HUES48 (cell line): ENCODE results near the gene USP36.
"Not testable (repeated sequence)": the region's sequence is repeated elsewhere in the genome, so short reads cannot be mapped to it uniquely, and the experiment has no call there.

Experiments used
- H3K27ac ChIP-seq: one replicate; pipeline ENCODE4 v1.7.0; 2013; ENCODE audit warnings: low read depth, low read length, inconsistent platforms
- H3K27me3 ChIP-seq: 2 replicates; pipeline ENCODE4 v1.6.1; 2013; ENCODE audit warnings: mild to moderate bottlenecking, low read length; ENCODE audit not compliant: control insufficient read depth, insufficient read depth
- H3K36me3 ChIP-seq: 2 replicates; pipeline ENCODE4 v1.6.1; 2013; ENCODE audit warnings: low read length; ENCODE audit not compliant: control insufficient read depth, insufficient read depth
- H3K4me1 ChIP-seq: 2 replicates; pipeline ENCODE4 v1.6.1; 2013; ENCODE audit warnings: mild to moderate bottlenecking, low read length; ENCODE audit not compliant: control insufficient read depth, insufficient read depth
- H3K4me3 ChIP-seq: 2 replicates; pipeline ENCODE4 v1.5.1; 2013; ENCODE audit warnings: mild to moderate bottlenecking, low read depth, low read length
- H3K9ac ChIP-seq: 2 replicates; pipeline ENCODE4 v1.6.1; 2013; ENCODE audit warnings: mild to moderate bottlenecking, low read depth, low read length, moderate library complexity
- H3K9me3 ChIP-seq: 2 replicates; pipeline ENCODE4 v1.6.1; 2013; ENCODE audit warnings: low read length; ENCODE audit not compliant: control insufficient read depth, insufficient read depth

Gene USP36

GRCh38 chr17:78882540-78883088, 42.0 kb upstream of the USP36 start:
- Histone ChIP-seq H3K27ac (peak overlapping the region; percentile 74), H3K27me3 (no peaks in the 10 kb centered on the region), H3K4me1 (peaks cover 28% of the 10 kb centered on the region), H3K4me3 (no peak overlapping the region), H3K36me3 (peaks cover 5% of the 10 kb centered on the region; the same call in 1 of the 2 replicates), H3K9me3 (no peaks in the 10 kb centered on the region), H3K9ac (no peak overlapping the region)

- H3K4me1 ChIP-seq, result peaks cover 27% of the 10 kb centered on the region
- H3K9ac ChIP-seq, result no peak overlapping the region
- no peaks in the 10 kb centered on the region for H3K9me3 ChIP-seq
- no peaks in the 10 kb centered on the region for H3K27me3 ChIP-seq
- H3K4me3 ChIP-seq, result no peak overlapping the region
- H3K27ac ChIP-seq, result no peak overlapping the region
- H3K36me3 ChIP-seq, result peaks cover 5% of the 10 kb centered on the region; the same call in 1 of the 2 replicates
Measured at GRCh38 chr17:78879635-78880186, 39.1 kb upstream of the USP36 start.

- H3K4me1 ChIP-seq, result peaks cover 20% of the 10 kb centered on the region
- peaks cover 5% of the 10 kb centered on the region; the same call in 1 of the 2 replicates for H3K36me3 ChIP-seq
- H3K9me3 ChIP-seq, result no peaks in the 10 kb centered on the region
- no peak overlapping the region for H3K4me3 ChIP-seq
- no peaks in the 10 kb centered on the region for H3K27me3 ChIP-seq
- no peak overlapping the region for H3K27ac ChIP-seq
- H3K9ac ChIP-seq, result no peak overlapping the region
Measured at GRCh38 chr17:78878871-78879527, 38.4 kb upstream of the USP36 start.

- H3K36me3 ChIP-seq, result peaks cover 8% of the 10 kb centered on the region; the same call in 1 of the 2 replicates
- H3K9ac ChIP-seq, result no peak overlapping the region
- H3K27me3 ChIP-seq, result no peaks in the 10 kb centered on the region
- H3K9me3 ChIP-seq, result no peaks in the 10 kb centered on the region
- H3K4me3 ChIP-seq, result no peak overlapping the region
- no peak overlapping the region for H3K27ac ChIP-seq
- H3K4me1 ChIP-seq, result peaks cover 13% of the 10 kb centered on the region
Measured at GRCh38 chr17:78878261-78878660, 37.6 kb upstream of the USP36 start.

GRCh38 chr17:78876954-78877517, 36.4 kb upstream of the USP36 start:
- H3K9me3 ChIP-seq, H3K27me3 ChIP-seq, H3K9ac ChIP-seq, H3K27ac ChIP-seq, H3K4me3 ChIP-seq, H3K4me1 ChIP-seq: not testable (repeated sequence)
- H3K36me3 ChIP-seq, result peaks cover 16% of the 10 kb centered on the region; the same call in 1 of the 2 replicates

- no peaks in the 10 kb centered on the region for H3K9me3 ChIP-seq
- no peak overlapping the region for H3K9ac ChIP-seq
- H3K4me3 ChIP-seq, result no peak overlapping the region
- H3K4me1 ChIP-seq, result peaks cover 8% of the 10 kb centered on the region
- peaks cover 16% of the 10 kb centered on the region; the same call in 1 of the 2 replicates for H3K36me3 ChIP-seq
- no peak overlapping the region for H3K27ac ChIP-seq
- no peaks in the 10 kb centered on the region for H3K27me3 ChIP-seq
Measured at GRCh38 chr17:78876094-78876597, 35.5 kb upstream of the USP36 start.

- H3K36me3 ChIP-seq, result peaks cover 16% of the 10 kb centered on the region; the same call in 1 of the 2 replicates
- H3K27me3 ChIP-seq, result no peaks in the 10 kb centered on the region
- H3K4me3 ChIP-seq, result no peak overlapping the region
- H3K27ac ChIP-seq, result no peak overlapping the region
- H3K4me1 ChIP-seq, result peaks cover 8% of the 10 kb centered on the region
- H3K9me3 ChIP-seq, result no peaks in the 10 kb centered on the region
- no peak overlapping the region for H3K9ac ChIP-seq
Measured at GRCh38 chr17:78875363-78876093, 34.9 kb upstream of the USP36 start.

- Histone ChIP-seq H3K9me3 (no peaks in the 10 kb centered on the region), H3K36me3 (peaks cover 26% of the 10 kb centered on the region), H3K27ac (no peak overlapping the region), H3K9ac (no peak overlapping the region), H3K27me3 (no peaks in the 10 kb centered on the region), H3K4me3 (no peak overlapping the region), H3K4me1 (no peaks in the 10 kb centered on the region)
Measured at GRCh38 chr17:78873519-78874340, 33.1 kb upstream of the USP36 start.

GRCh38 chr17:78872486-78872885, 31.9 kb upstream of the USP36 start:
- H3K36me3 ChIP-seq, result peaks cover 25% of the 10 kb centered on the region
- H3K9me3 ChIP-seq, result no peaks in the 10 kb centered on the region
- no peak overlapping the region for H3K9ac ChIP-seq
- H3K4me1 ChIP-seq, result no peaks in the 10 kb centered on the region
- H3K27ac ChIP-seq, result no peak overlapping the region
- no peak overlapping the region for H3K4me3 ChIP-seq
- no peaks in the 10 kb centered on the region for H3K27me3 ChIP-seq

- H3K9ac ChIP-seq, result no peak overlapping the region
- peaks cover 25% of the 10 kb centered on the region for H3K36me3 ChIP-seq
- H3K4me1 ChIP-seq, result no peaks in the 10 kb centered on the region
- no peaks in the 10 kb centered on the region for H3K27me3 ChIP-seq
- no peak overlapping the region for H3K27ac ChIP-seq
- H3K4me3 ChIP-seq, result no peak overlapping the region
- no peaks in the 10 kb centered on the region for H3K9me3 ChIP-seq
Measured at GRCh38 chr17:78870621-78871020, 30.0 kb upstream of the USP36 start.
